K562 (cell line): ENCODE measurements around the gene GABRB3. TPM values are rescaled to one million over a fixed set of nuclear protein-coding genes. Genes with fewer than 3 reads are reported as not detected.
A peak's percentile ranks its signal among the peaks of the same experiment; 100 is the strongest.

Experiments used
- ATF1 ChIP-seq, 2 experiments: fragments of 450-650 bp in 1 of 2; IDR thresholded peaks; 2 replicates each; pipeline ENCODE4 v1.6.1; 2016; ENCODE audit warnings: missing compliant biosample characterization in 1 of 2, missing genetic modification characterization in 1 of 2
- CBX2 ChIP-seq: fragments of 200-600 bp; sonication (generic); IDR thresholded peaks from one replicate; pipeline ENCODE4 v1.6.1; 2012; ENCODE audit warnings: mild to moderate bottlenecking, low read length, inconsistent platforms; ENCODE audit not compliant: insufficient read depth, poor library complexity, severe bottlenecking
- CXXC5 ChIP-seq: fragments of 250-450 bp; sonication (Bioruptor Pico); IDR thresholded peaks from 2 replicates; pipeline ENCODE4 v1.8.0; 2022; ENCODE audit warnings: inconsistent platforms, mild to moderate bottlenecking, moderate library complexity
- GABPA ChIP-seq: fragments of 200-800 bp; sonication (Bioruptor generic); conservative IDR thresholded peaks from 2 replicates; pipeline ENCODE4 v1.6.1; 2016; ENCODE audit warnings: low read depth, missing genetic modification characterization, missing compliant biosample characterization
- LARP7 ChIP-seq: fragments of 450-650 bp; IDR thresholded peaks from 2 replicates; pipeline ENCODE4 v1.6.1; 2016
- POLR2AphosphoS2 ChIP-seq: IDR thresholded peaks from 2 replicates; pipeline ENCODE4 v1.6.1; 2012; ENCODE audit warnings: low read length, improper control_type of control experiment
- SIN3A ChIP-seq, 2 experiments: fragments of 150-350 bp in 1 of 2; IDR thresholded peaks; 2 replicates each; pipeline ENCODE4 v1.6.1; 2011 to 2016; ENCODE audit warnings: borderline replicate concordance in 2 of 2, low read depth in 2 of 2, low read length in 2 of 2, mild to moderate bottlenecking in 2 of 2, moderate library complexity in 2 of 2; ENCODE audit not compliant: control insufficient read depth in 1 of 2
- SLC30A9 ChIP-seq: fragments of 250-450 bp; sonication (Bioruptor Pico); IDR thresholded peaks from 2 replicates; pipeline ENCODE4 v1.8.0; 2022; ENCODE audit warnings: mild to moderate bottlenecking, moderate library complexity
- TAF1 ChIP-seq: IDR thresholded peaks from 2 replicates; pipeline ENCODE4 v1.6.1; 2011; ENCODE audit warnings: mild to moderate bottlenecking, low read length, moderate library complexity; ENCODE audit not compliant: insufficient read depth, control insufficient read depth, severe bottlenecking; ENCODE audit errors: extremely low read depth
- TEAD1 ChIP-seq, 2 experiments: fragments of 450-650 bp in 1 of 2; sonication (generic) in 1 of 2; formaldehyde crosslinking; IDR thresholded peaks; 2 replicates each; pipeline versions ENCODE4 v1.4.0 to v1.8.0; 2020 to 2022; ENCODE audit warnings: mild to moderate bottlenecking in 2 of 2, missing genetic modification reagents in 1 of 2
- XRCC3 ChIP-seq: fragments of 450-650 bp; IDR thresholded peaks from 2 replicates; pipeline ENCODE4 v1.6.1; 2017; ENCODE audit warnings: mild to moderate bottlenecking, moderate library complexity
- ZBTB40 ChIP-seq, 2 experiments: fragments of 450-650 bp in 1 of 2; sonication (generic) in 1 of 2; formaldehyde crosslinking in 1 of 2; IDR thresholded peaks; 2 replicates each; pipeline versions ENCODE4 v1.7.1 to v1.9.0; 2016 to 2022; ENCODE audit warnings: inconsistent platforms in 1 of 2, mild to moderate bottlenecking in 1 of 2, missing genetic modification reagents in 1 of 2
- ZC3H8 ChIP-seq: fragments of 450-650 bp; IDR thresholded peaks from 2 replicates; pipeline ENCODE4 v1.6.1; 2017
- ZNF212 ChIP-seq: fragments of 450-650 bp; formaldehyde crosslinking; IDR thresholded peaks from 2 replicates; pipeline ENCODE4 v1.4.0; 2020; ENCODE audit warnings: mild to moderate bottlenecking
- ZNF324 ChIP-seq: fragments of 250-450 bp; sonication (Bioruptor Pico); IDR thresholded peaks from 2 replicates; pipeline ENCODE4 v1.4.0; 2020; ENCODE audit warnings: mild to moderate bottlenecking
- ZNF347 ChIP-seq: fragments of 450-650 bp; formaldehyde crosslinking; IDR thresholded peaks from 2 replicates; pipeline ENCODE4 v1.4.0; 2020; ENCODE audit warnings: low read depth, mild to moderate bottlenecking, moderate library complexity
- polyA plus RNA-seq, 8 experiments: library from polyadenylated mRNA; depleted of rRNA in 4 of 8; stranded (reverse) in 5 of 8; unstranded in 3 of 8; fragments of >200 nt; fragmentation: Nextera tagmentation in 2 of 8; fragmentation: Illumina TruSeq in 1 of 8; extraction: Ambion mirVana in 2 of 8; extraction: Trizol in 1 of 8; gene quantifications; 2 replicates each; pipeline versions ENCODE4 v1.2.1 to v1.2.3, GENCODE V29; 2011 to 2014; ENCODE audit warnings: inconsistent platforms in 1 of 8, missing spikeins in 1 of 8
- total RNA-seq, 7 experiments: library from RNA; depleted of rRNA in 6 of 7; stranded (reverse); fragments of >200 nt in 6 of 7; fragmentation: Illumina TruSeq in 2 of 7; extraction: Trizol in 2 of 7; gene quantifications; 2 replicates each; pipeline versions ENCODE4 v1.2.1 to v1.2.3, GENCODE V29; 2011 to 2021; ENCODE audit warnings: low replicate concordance in 1 of 7
- TF ChIP-seq, protein P1 (sequence below): sonication (generic); formaldehyde crosslinking; IDR thresholded peaks from 2 replicates; pipeline ENCODE4 v1.9.0; 2022; ENCODE audit warnings: mild to moderate bottlenecking, missing genetic modification reagents
- TF ChIP-seq, protein P2 (sequence below): sonication (generic); formaldehyde crosslinking; IDR thresholded peaks from 2 replicates; pipeline ENCODE4 v1.8.0; 2022; ENCODE audit warnings: missing genetic modification reagents, mild to moderate bottlenecking, borderline replicate concordance

The GABRB3 gene
- total and polyA plus RNA-seq, 9 of the 15 experiments (the other 6 are each of a cell fraction or from before 2014, with no cell fraction given): 0.09 to 1.4 (median 0.49) TPM

GRCh38 chr15:26628879-26629529 lies 143.9 kb downstream of the GABRB3 start (continued):
- TF ChIP-seq ZBTB40 (IDR thresholded peaks at IDR 0.05) (peak; percentile 81), ZBTB40 (CRISPR knock-in tag; IDR thresholded peaks at IDR 0.05) (no peak), CBX2 (no peak), SLC30A9 (CRISPR knock-in tag) (no peak), SIN3A (IDR thresholded peaks at IDR 0.05; ENCODE audit: borderline replicate concordance in 2 of 2, control insufficient read depth in 1 of 2, low read depth in 2 of 2, low read length in 2 of 2) (no peak), TAF1 (peak; percentile 53), ATF1 (CRISPR knock-in tag; IDR thresholded peaks at IDR 0.05) (no peak), ATF1 (tag; IDR thresholded peaks at IDR 0.05) (peak; percentile 33; the same call in 1 of the 2 replicates), LARP7 (no peak), ZNF324 (CRISPR knock-in tag) (no peak), TEAD1 (CRISPR knock-in tag; IDR thresholded peaks at IDR 0.05) (no peak), CXXC5 (peak; percentile 64), XRCC3 (no peak), ZC3H8 (no peak), POLR2AphosphoS2 (no peak), ZNF212 (no peak), ZNF347 (CRISPR knock-in tag) (no peak), GABPA (peak; percentile 89)
- TF ChIP-seq, protein P1, sequence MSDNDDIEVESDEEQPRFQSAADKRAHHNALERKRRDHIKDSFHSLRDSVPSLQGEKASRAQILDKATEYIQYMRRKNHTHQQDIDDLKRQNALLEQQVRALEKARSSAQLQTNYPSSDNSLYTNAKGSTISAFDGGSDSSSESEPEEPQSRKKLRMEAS (CRISPR knock-in tag): no peak
- TF ChIP-seq, protein P2, sequence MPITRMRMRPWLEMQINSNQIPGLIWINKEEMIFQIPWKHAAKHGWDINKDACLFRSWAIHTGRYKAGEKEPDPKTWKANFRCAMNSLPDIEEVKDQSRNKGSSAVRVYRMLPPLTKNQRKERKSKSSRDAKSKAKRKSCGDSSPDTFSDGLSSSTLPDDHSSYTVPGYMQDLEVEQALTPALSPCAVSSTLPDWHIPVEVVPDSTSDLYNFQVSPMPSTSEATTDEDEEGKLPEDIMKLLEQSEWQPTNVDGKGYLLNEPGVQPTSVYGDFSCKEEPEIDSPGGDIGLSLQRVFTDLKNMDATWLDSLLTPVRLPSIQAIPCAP (CRISPR knock-in tag): no peak
